Measurements from ENCODE around the gene SRSF3. TPM values are rescaled to one million over a fixed set of nuclear protein-coding genes. Genes with fewer than 3 reads are reported as not detected.
A peak's percentile ranks its signal among the peaks of the same experiment; 100 is the strongest.
"Not testable (repeated sequence)": the region's sequence is repeated elsewhere in the genome, so short reads cannot be mapped to it uniquely, and the experiment has no call there.

SRSF3 gene
- total RNA-seq, 1 experiment from 2014 or later, result 398 TPM

DNA sequence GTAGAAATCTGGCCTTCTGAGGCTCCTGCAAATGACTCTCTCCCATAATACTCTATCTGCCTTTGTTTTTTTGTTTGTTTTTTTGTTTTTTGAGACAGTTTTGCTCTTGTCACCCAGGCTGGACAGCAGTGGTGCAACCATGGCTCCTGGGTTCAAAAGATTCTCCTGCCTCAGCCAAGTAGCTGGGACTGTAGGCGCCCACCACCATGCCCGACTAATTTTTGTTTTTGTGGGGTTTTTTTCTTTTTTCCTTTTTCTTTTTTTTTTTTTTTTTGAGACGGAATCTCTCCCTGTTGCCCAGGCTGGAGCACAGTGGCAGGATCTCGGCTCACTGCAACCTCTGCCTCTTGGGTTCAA, 30.3 kb upstream of the SRSF3 start:
- Histone ChIP-seq H3K4me3 (no peak overlapping the region), H3K27me3 (replicated peaks) (no peaks in the 10 kb centered on the region), H3K36me3 (no peaks in the 10 kb centered on the region), H3K27ac (peak overlapping the region; percentile 54; the same call in 1 of the 2 replicates), H3K9me3 (replicated peaks) (no peaks in the 10 kb centered on the region), H3K4me1 (replicated peaks) (peaks cover 24% of the 10 kb centered on the region)
- no peak for DNase-seq (ENCODE audit: low read depth in 1 of 2, low spot score in 2 of 2)

GRCh38 chr6:36566418-36566905, 27.7 kb upstream of the SRSF3 start:
- Histone ChIP-seq H3K9me3 (replicated peaks) (no peaks in the 10 kb centered on the region), H3K36me3 (no peaks in the 10 kb centered on the region), H3K4me3 (no peak overlapping the region), H3K27ac (no peak overlapping the region), H3K4me1 (replicated peaks) (peaks cover 24% of the 10 kb centered on the region), H3K27me3 (replicated peaks) (no peaks in the 10 kb centered on the region)
- DNase-seq (ENCODE audit: low read depth in 1 of 2, low spot score in 2 of 2), result no peak

GRCh38 chr6:36570264-36570663, 23.9 kb upstream of the SRSF3 start:
- H3K36me3 ChIP-seq, result no peaks in the 10 kb centered on the region
- no peak for DNase-seq (ENCODE audit: low read depth in 1 of 2, low spot score in 2 of 2)
- no peaks in the 10 kb centered on the region for H3K9me3 ChIP-seq (replicated peaks)
- H3K27ac ChIP-seq, result no peak overlapping the region
- H3K4me1 ChIP-seq (replicated peaks), result peaks cover 23% of the 10 kb centered on the region
- no peaks in the 10 kb centered on the region for H3K27me3 ChIP-seq (replicated peaks)
- H3K4me3 ChIP-seq, result no peak overlapping the region

DNA sequence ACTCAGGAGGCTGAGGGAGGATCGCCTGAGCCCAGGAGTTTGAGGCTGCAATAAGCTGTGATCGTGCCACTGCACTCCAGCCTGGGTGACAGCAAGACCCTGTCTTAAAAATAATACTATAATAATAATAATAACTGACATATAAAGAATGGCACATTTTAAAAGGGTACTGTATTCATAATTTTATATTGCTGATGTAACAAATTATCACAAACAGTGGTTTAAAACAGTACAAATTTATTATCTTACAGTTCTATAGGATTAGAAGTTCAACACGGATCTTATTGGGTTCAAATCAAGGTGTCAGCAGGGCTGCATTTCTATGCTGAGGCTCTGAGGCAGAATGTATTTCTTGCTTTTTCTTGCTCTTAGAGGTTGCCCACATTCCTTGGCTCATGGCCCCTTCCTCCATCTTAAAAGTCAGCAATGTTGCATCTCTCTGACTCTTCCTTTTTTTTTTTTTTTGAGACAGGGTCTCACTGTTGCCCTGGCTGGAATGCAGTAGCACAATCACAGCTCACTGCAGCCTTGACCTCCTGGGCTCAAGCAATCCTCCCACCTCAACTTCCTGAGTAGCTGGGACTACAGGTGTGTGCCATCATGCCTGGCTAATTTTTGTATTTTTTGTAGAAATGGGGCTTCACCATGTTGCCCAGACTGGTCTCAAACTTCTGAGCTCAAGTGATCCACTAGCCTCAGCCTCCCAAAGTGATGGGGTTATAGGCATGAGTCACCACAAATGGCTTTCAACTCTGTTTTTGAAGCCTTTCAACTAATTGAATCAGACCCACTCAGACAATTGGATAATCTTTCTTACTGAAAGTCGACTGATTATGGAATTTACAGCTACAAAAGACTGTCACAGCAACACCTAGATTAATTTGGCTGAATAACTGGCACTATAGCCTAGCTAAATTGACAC, 22.8 kb upstream of the SRSF3 start:
- peaks cover 26% of the 10 kb centered on the region for H3K4me1 ChIP-seq (replicated peaks)
- H3K36me3 ChIP-seq, result no peaks in the 10 kb centered on the region
- H3K4me3 ChIP-seq, result no peak overlapping the region
- no peaks in the 10 kb centered on the region for H3K27me3 ChIP-seq (replicated peaks)
- no peak for DNase-seq (ENCODE audit: low read depth in 1 of 2, low spot score in 2 of 2)
- peak overlapping the region; percentile 85 for H3K27ac ChIP-seq
- H3K9me3 ChIP-seq (replicated peaks), result no peaks in the 10 kb centered on the region

DNA sequence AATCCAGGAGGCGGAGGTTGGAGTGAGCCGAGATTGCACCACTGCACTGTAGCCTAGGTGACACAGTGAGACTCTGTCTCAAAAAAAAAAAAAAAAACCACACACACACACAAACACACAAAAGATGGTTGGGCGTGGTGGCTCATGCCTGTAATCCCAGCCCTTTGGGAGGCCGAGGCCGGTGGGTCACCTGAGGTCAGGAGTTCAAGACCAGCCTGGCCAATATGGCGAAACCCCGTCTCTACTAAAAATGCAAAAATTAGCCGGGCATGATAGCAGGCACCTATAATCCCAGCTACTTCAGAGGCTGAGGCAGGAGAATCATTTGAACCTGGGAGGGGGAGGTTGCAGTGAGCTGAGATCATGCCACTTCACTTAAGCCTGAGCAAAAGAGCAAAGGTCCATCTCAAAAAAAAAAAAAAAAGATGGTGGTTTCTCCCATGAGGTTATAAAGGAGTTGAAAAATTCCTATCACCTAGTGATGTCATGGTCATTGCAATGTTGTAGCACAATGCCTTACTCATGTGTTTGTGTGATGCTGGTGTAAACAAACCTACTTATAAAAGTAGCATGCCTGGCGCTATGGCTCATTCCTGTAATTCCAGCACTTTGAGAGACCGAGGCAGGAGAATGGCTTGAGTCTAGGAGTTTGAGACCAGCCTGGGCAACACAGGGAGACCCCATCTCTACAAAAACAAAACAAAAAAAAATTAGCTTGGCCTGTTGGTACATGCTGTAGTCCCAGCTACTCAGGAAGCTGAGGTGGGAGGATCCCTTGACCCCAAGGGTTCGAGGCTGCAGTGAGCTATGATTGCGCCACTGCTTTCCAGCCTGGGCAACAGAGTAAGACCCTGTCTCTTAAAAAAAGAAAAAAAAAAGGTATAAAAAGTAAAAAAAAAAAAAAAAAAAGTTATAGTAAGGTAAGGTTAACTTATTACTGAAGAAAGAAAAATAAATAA, 21.5 kb upstream of the SRSF3 start:
- not testable (repeated sequence) for H3K27me3 ChIP-seq (replicated peaks); H3K4me3 ChIP-seq; H3K9me3 ChIP-seq (replicated peaks); H3K36me3 ChIP-seq
- peak; percentile 85 to 92 for DNase-seq (ENCODE audit: low read depth in 1 of 2, low spot score in 2 of 2)
- peaks cover 36% of the 10 kb centered on the region for H3K4me1 ChIP-seq (replicated peaks)
- H3K27ac ChIP-seq, result peak overlapping the region; percentile 85

DNA sequence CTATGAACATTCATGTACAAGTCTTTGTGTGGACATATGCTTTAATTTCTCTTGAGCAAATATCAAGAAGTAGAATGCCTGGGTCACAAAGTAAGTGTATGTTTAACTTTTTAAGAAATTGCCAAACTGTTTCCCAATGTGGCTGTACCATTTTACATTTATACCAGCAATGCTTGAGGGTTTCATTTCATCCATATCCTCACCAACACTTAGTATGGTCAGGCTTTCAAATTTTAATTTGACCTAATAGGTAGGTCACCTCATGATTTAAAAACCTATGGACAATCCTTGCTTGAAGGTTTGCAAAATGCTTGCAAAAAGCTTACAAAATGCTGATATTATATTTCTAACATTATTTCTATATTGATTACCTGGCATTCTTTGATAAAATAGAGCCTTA, 19.5 kb upstream of the SRSF3 start:
- Histone ChIP-seq H3K4me3 (no peak overlapping the region), H3K27me3 (replicated peaks) (no peaks in the 10 kb centered on the region), H3K36me3 (no peaks in the 10 kb centered on the region), H3K4me1 (replicated peaks) (peaks cover 56% of the 10 kb centered on the region), H3K9me3 (replicated peaks) (no peaks in the 10 kb centered on the region), H3K27ac (no peak overlapping the region)
- DNase-seq (ENCODE audit: low read depth in 1 of 2, low spot score in 2 of 2), result no peak

DNA sequence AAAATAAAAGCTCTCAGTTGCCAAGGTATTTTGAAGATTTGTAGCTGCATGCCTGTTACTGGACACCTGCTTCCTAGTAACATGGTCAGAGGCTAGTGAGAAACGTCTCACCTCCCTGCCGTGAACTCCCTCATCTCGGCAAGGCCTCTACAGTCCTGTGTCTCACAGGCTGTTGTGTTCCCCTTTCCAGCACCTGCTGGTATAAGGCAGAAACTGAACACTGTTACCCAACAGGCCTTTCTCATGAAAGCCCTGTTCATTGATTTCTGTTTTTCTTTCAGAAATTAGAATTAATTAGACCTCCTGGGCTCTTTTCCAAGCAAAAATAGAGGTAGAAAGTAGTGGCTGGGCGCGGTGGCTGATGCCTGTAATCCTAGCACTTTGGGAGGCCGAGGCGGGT, 17.6 kb upstream of the SRSF3 start:
- no peaks in the 10 kb centered on the region for H3K36me3 ChIP-seq
- H3K4me1 ChIP-seq (replicated peaks), result peaks cover 75% of the 10 kb centered on the region
- H3K27ac ChIP-seq, result peak overlapping the region; percentile 96
- H3K27me3 ChIP-seq (replicated peaks), result no peaks in the 10 kb centered on the region
- no peak for DNase-seq (ENCODE audit: low read depth in 1 of 2, low spot score in 2 of 2)
- no peak overlapping the region for H3K4me3 ChIP-seq
- no peaks in the 10 kb centered on the region for H3K9me3 ChIP-seq (replicated peaks)

DNA sequence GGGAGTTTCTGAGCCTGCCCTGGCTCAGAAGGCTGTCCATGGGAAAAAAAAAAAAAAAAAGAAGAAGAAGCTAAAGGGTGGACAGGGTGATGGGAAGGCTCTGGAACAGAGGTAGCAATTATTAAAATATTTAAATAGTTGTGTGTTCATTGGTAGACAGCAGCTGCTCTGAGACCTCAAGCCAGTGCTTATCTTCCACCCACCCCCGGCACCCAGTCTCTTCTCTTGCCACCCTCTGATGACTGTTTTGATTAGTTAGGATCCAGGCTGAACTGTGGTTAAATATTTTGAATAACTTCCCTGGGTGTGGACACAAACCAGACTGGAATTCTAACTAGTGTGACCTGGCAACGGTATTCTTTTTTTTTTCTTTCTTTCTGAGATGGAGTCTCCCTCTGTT, 16.9 kb upstream of the SRSF3 start:
- no peaks in the 10 kb centered on the region for H3K9me3 ChIP-seq (replicated peaks)
- H3K4me3 ChIP-seq, result no peak overlapping the region
- H3K27ac ChIP-seq, result peak overlapping the region; percentile 96
- H3K4me1 ChIP-seq (replicated peaks), result peaks cover 70% of the 10 kb centered on the region
- no peaks in the 10 kb centered on the region for H3K36me3 ChIP-seq
- H3K27me3 ChIP-seq (replicated peaks), result no peaks in the 10 kb centered on the region
- DNase-seq (ENCODE audit: low read depth in 1 of 2, low spot score in 2 of 2), result peak; percentile 93 to 94

GRCh38 chr6:36578030-36578429, 16.1 kb upstream of the SRSF3 start:
- Histone ChIP-seq H3K4me3 (no peak overlapping the region), H3K27ac (peak overlapping the region; percentile 96), H3K9me3 (replicated peaks) (no peaks in the 10 kb centered on the region), H3K27me3 (replicated peaks) (no peaks in the 10 kb centered on the region), H3K36me3 (no peaks in the 10 kb centered on the region), H3K4me1 (replicated peaks) (peaks cover 64% of the 10 kb centered on the region)
- no peak for DNase-seq (ENCODE audit: low read depth in 1 of 2, low spot score in 2 of 2)

- Histone ChIP-seq H3K27ac (peak overlapping the region; percentile 96), H3K9me3 (replicated peaks) (no peaks in the 10 kb centered on the region)
- no peak for DNase-seq (ENCODE audit: low read depth in 1 of 2, low spot score in 2 of 2)
Measured at GRCh38 chr6:36578431-36578830, 15.7 kb upstream of the SRSF3 start.

DNA sequence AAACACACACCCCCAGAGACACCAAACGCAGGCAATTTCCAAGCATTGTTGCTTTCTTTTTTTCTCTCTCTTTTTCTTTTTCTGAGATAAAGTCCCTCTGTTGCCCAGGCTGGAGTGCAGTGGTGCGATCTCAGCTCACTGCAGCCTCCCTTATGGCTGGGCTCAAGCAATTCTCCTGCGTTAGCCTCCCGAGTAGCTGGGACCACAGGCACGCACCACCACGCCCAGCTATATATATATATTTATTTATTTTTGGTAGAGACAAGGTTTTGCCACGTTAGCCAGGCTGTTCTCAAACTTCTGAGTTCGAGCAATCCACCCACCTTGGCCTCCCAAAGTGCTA, 14.0 kb upstream of the SRSF3 start:
- Histone ChIP-seq H3K4me3 (no peak overlapping the region), H3K36me3 (no peaks in the 10 kb centered on the region), H3K27me3 (replicated peaks) (no peaks in the 10 kb centered on the region), H3K9me3 (replicated peaks) (no peaks in the 10 kb centered on the region), H3K4me1 (replicated peaks) (peaks cover 55% of the 10 kb centered on the region), H3K27ac (peak overlapping the region; percentile 96)
- DNase-seq (ENCODE audit: low read depth in 1 of 2, low spot score in 2 of 2), result no peak

More at GRCh38 chr6:36578431-36578830, 15.7 kb upstream of the SRSF3 start:
- no peaks in the 10 kb centered on the region for H3K27me3 ChIP-seq (replicated peaks)
- H3K36me3 ChIP-seq, result no peaks in the 10 kb centered on the region
- H3K4me1 ChIP-seq (replicated peaks), result peaks cover 60% of the 10 kb centered on the region
- no peak overlapping the region for H3K4me3 ChIP-seq

DNA sequence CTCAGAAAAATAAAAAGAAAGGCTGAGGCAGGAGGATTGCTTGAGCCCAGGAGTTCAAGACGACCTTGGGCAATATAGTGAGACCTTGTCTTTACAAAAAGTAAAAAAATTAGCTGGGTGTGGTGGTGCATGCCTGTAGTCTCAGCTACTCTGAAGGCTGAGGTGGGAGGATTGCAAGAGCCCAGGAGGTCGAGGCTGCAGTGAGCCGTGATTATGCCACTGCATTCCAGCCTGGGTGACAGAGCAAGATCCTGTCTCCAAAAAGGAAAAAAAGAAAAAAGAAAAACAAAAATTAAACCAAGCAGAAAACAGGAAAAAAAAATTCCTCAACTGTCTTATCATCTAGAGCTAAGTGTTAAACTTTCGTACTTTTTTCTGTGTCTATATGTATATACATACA, 12.4 kb upstream of the SRSF3 start:
- DNase-seq (ENCODE audit: low read depth in 1 of 2, low spot score in 2 of 2), result no peak
- Histone ChIP-seq H3K36me3 (no peaks in the 10 kb centered on the region), H3K4me3 (no peak overlapping the region), H3K27me3 (replicated peaks) (no peaks in the 10 kb centered on the region), H3K9me3 (replicated peaks) (no peaks in the 10 kb centered on the region), H3K27ac (peak overlapping the region; percentile 10; the same call in 1 of the 2 replicates), H3K4me1 (replicated peaks) (peaks cover 56% of the 10 kb centered on the region)

GRCh38 chr6:36586606-36587005, 7.6 kb upstream of the SRSF3 start:
- no peak for DNase-seq (ENCODE audit: low read depth in 1 of 2, low spot score in 2 of 2)

GRCh38 chr6:36589025-36589400, 5.1 kb upstream of the SRSF3 start:
- not testable (repeated sequence) for H3K27ac ChIP-seq; H3K9me3 ChIP-seq (replicated peaks); H3K27me3 ChIP-seq (replicated peaks); H3K4me3 ChIP-seq; DNase-seq (ENCODE audit: low read depth in 1 of 2, low spot score in 2 of 2); H3K36me3 ChIP-seq
- peaks cover 32% of the 10 kb centered on the region for H3K4me1 ChIP-seq (replicated peaks)

More at GRCh38 chr6:36586606-36587005, 7.6 kb upstream of the SRSF3 start:
- no peak overlapping the region for H3K4me3 ChIP-seq
- H3K27me3 ChIP-seq (replicated peaks), result no peaks in the 10 kb centered on the region
- H3K4me1 ChIP-seq (replicated peaks), result peaks cover 26% of the 10 kb centered on the region
- H3K9me3 ChIP-seq (replicated peaks), result no peaks in the 10 kb centered on the region
- no peaks in the 10 kb centered on the region for H3K36me3 ChIP-seq
- H3K27ac ChIP-seq, result no peak overlapping the region
